HUES48 (cell line): Measurements from ENCODE around the gene BACH2.

Experiments
- H3K27ac ChIP-seq: one replicate; pipeline ENCODE4 v1.7.0; 2013; ENCODE audit warnings: low read depth, low read length, inconsistent platforms
- H3K27me3 ChIP-seq: 2 replicates; pipeline ENCODE4 v1.6.1; 2013; ENCODE audit warnings: mild to moderate bottlenecking, low read length; ENCODE audit not compliant: control insufficient read depth, insufficient read depth
- H3K36me3 ChIP-seq: 2 replicates; pipeline ENCODE4 v1.6.1; 2013; ENCODE audit warnings: low read length; ENCODE audit not compliant: control insufficient read depth, insufficient read depth
- H3K4me1 ChIP-seq: 2 replicates; pipeline ENCODE4 v1.6.1; 2013; ENCODE audit warnings: mild to moderate bottlenecking, low read length; ENCODE audit not compliant: control insufficient read depth, insufficient read depth
- H3K4me3 ChIP-seq: 2 replicates; pipeline ENCODE4 v1.5.1; 2013; ENCODE audit warnings: mild to moderate bottlenecking, low read depth, low read length
- H3K9ac ChIP-seq: 2 replicates; pipeline ENCODE4 v1.6.1; 2013; ENCODE audit warnings: mild to moderate bottlenecking, low read depth, low read length, moderate library complexity
- H3K9me3 ChIP-seq: 2 replicates; pipeline ENCODE4 v1.6.1; 2013; ENCODE audit warnings: low read length; ENCODE audit not compliant: control insufficient read depth, insufficient read depth

Gene BACH2

GRCh38 chr6:89927791-89928550, 368.7 kb downstream of the BACH2 start:
- no peak overlapping the region for H3K27ac ChIP-seq
- 0 out of 2 replicates have a peak, but pooled peaks cover 5% of the 10 kb centered on the region for H3K4me1 ChIP-seq
- no peak overlapping the region for H3K9ac ChIP-seq
- H3K27me3 ChIP-seq: no peaks in the 10 kb centered on the region
- H3K4me3 ChIP-seq: no peak overlapping the region
- no peaks in the 10 kb centered on the region for H3K36me3 ChIP-seq
- H3K9me3 ChIP-seq: no peaks in the 10 kb centered on the region

GRCh38 chr6:89927264-89927663, 369.4 kb downstream of the BACH2 start:
- H3K9ac ChIP-seq: no peak overlapping the region
- H3K4me3 ChIP-seq: no peak overlapping the region
- no peaks in the 10 kb centered on the region for H3K9me3 ChIP-seq
- no peaks in the 10 kb centered on the region for H3K36me3 ChIP-seq
- H3K27ac ChIP-seq: no peak overlapping the region
- H3K4me1 ChIP-seq: 0 out of 2 replicates have a peak, but pooled peaks cover 5% of the 10 kb centered on the region
- H3K27me3 ChIP-seq: no peaks in the 10 kb centered on the region

- Histone ChIP-seq H3K4me1 (0 out of 2 replicates have a peak, but pooled peaks cover 5% of the 10 kb centered on the region), H3K27ac (no peak overlapping the region), H3K4me3 (no peak overlapping the region), H3K36me3 (no peaks in the 10 kb centered on the region), H3K9me3 (no peaks in the 10 kb centered on the region), H3K9ac (no peak overlapping the region), H3K27me3 (no peaks in the 10 kb centered on the region)
These were observed 370.8 kb downstream of the BACH2 start for GRCh38 chr6:89925826-89926225.

DNA sequence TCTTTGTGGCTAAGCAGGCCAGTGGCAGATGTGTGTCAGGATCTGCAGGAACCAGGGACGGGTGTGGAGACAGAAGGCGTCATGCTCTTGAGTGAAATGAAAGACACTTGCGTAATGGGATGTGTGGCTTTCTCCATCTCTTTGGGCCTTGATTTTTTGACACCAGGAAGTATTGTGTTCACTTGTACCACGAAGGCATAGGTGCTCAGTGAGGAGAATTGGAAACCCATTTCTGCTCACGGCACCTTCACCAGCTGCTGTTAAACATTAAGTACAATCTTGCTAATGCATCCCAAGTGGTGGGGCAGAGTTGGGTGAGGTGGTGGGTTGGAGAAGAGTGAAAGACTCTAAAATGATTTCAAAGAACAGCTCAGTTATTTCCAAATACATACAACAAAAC, 372.4 kb downstream of the BACH2 start:
- H3K4me3 ChIP-seq: no peak overlapping the region
- H3K27me3 ChIP-seq: no peaks in the 10 kb centered on the region
- no peak overlapping the region for H3K27ac ChIP-seq
- 0 out of 2 replicates have a peak, but pooled peaks cover under 1% of the 10 kb centered on the region for H3K4me1 ChIP-seq
- no peaks in the 10 kb centered on the region for H3K36me3 ChIP-seq
- H3K9me3 ChIP-seq: no peaks in the 10 kb centered on the region
- H3K9ac ChIP-seq: no peak overlapping the region

GRCh38 chr6:89921691-89922090, 375.0 kb downstream of the BACH2 start:
- Histone ChIP-seq H3K9ac (no peak overlapping the region), H3K36me3 (no peaks in the 10 kb centered on the region), H3K4me3 (no peak overlapping the region), H3K27me3 (no peaks in the 10 kb centered on the region), H3K9me3 (no peaks in the 10 kb centered on the region), H3K4me1 (no peaks in the 10 kb centered on the region), H3K27ac (no peak overlapping the region)

DNA sequence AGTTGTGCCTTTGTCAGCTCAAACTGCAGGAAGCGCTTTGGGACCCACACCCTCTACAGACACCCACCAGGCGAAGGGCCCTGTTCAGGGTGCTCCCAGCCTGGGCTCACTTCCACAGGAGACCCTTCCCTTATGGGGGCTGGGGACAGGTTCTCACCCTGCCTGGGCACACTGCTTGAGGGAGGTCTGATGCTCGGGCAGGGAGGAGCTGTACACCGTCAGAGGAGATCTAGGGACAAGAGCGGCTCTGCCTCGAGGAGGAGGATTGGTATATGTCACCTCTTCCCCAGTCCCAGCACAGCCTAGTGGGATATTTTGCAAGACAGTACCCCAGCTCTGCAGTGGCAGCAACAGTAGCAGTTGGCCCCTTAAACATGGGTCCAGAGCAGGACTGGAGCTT, 375.4 kb downstream of the BACH2 start:
- Histone ChIP-seq H3K4me1 (no peaks in the 10 kb centered on the region), H3K36me3 (no peaks in the 10 kb centered on the region), H3K27ac (no peak overlapping the region), H3K9me3 (no peaks in the 10 kb centered on the region), H3K4me3 (no peak overlapping the region), H3K27me3 (no peaks in the 10 kb centered on the region), H3K9ac (no peak overlapping the region)

- no peaks in the 10 kb centered on the region for H3K9me3 ChIP-seq
These were observed 378.8 kb downstream of the BACH2 start for GRCh38 chr6:89917801-89918366.

GRCh38 chr6:89917216-89917615, 379.4 kb downstream of the BACH2 start:
- Histone ChIP-seq H3K4me3 (no peak overlapping the region), H3K9me3 (no peaks in the 10 kb centered on the region), H3K27ac (no peak overlapping the region), H3K9ac (no peak overlapping the region), H3K27me3 (no peaks in the 10 kb centered on the region), H3K36me3 (no peaks in the 10 kb centered on the region), H3K4me1 (no peaks in the 10 kb centered on the region)

More at GRCh38 chr6:89917801-89918366, 378.8 kb downstream of the BACH2 start:
- Histone ChIP-seq H3K9ac (no peak overlapping the region), H3K4me1 (no peaks in the 10 kb centered on the region), H3K4me3 (no peak overlapping the region), H3K36me3 (no peaks in the 10 kb centered on the region), H3K27ac (no peak overlapping the region), H3K27me3 (no peaks in the 10 kb centered on the region)

GRCh38 chr6:89916136-89916920, 380.3 kb downstream of the BACH2 start:
- no peaks in the 10 kb centered on the region for H3K36me3 ChIP-seq
- no peaks in the 10 kb centered on the region for H3K4me1 ChIP-seq
- no peak overlapping the region for H3K4me3 ChIP-seq
- H3K27me3 ChIP-seq: no peaks in the 10 kb centered on the region
- no peak overlapping the region for H3K27ac ChIP-seq
- no peak overlapping the region for H3K9ac ChIP-seq
- H3K9me3 ChIP-seq: no peaks in the 10 kb centered on the region

DNA sequence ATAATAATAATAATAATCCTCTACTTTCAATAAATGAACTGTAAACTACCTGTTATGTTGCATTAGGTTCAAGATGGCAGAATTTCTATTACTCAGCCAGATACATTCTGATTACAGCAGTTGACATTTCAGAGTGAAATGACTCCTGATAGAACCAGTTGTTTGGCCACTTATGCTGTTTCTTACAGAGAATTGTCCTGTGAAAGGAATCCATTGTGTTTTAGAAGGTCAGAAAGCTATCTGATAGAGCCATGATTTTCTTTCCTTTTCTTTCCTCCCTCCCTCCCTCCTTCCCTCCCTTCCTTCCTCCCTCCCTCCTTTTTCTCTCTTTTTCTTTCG, 385.8 kb downstream of the BACH2 start:
- Histone ChIP-seq H3K9ac (no peak overlapping the region), H3K9me3 (no peaks in the 10 kb centered on the region), H3K36me3 (no peaks in the 10 kb centered on the region), H3K27me3 (no peaks in the 10 kb centered on the region), H3K4me1 (peaks cover 3% of the 10 kb centered on the region; the same call in 1 of the 2 replicates), H3K27ac (no peak overlapping the region), H3K4me3 (no peak overlapping the region)
